Smooth muscle cell (in vitro differentiated cells): Measurements from ENCODE around the gene GPR78. TPM values are rescaled to one million over a fixed set of nuclear protein-coding genes. Genes with fewer than 3 reads are reported as not detected.

ENCODE experiments used
- DNase-seq: peaks from one replicate; lab custom pipeline; 2025; ENCODE audit not compliant: unreplicated experiment; lab: John Stamatoyannopoulos, UW
- H2AFZ ChIP-seq: fragments of 200-600 bp; sonication (generic); 2 replicates; pipeline ENCODE4 v1.6.0; 2016; ENCODE audit warnings: antibody characterized with exemption, low read depth, mild to moderate bottlenecking
- H3F3A ChIP-seq: fragments of 200-600 bp; sonication (generic); 2 replicates; pipeline ENCODE4 v1.6.0; 2017; ENCODE audit warnings: antibody characterized with exemption, low read depth
- H3K27ac ChIP-seq: fragments of 200-600 bp; sonication (generic); 2 replicates; pipeline ENCODE4 v1.5.1; 2016; ENCODE audit warnings: low read depth, mild to moderate bottlenecking
- H3K27me3 ChIP-seq: fragments of 200-600 bp; sonication (generic); 2 replicates; pipeline ENCODE4 v1.6.1; 2016; ENCODE audit warnings: low read depth, mild to moderate bottlenecking
- H3K36me3 ChIP-seq: fragments of 200-600 bp; sonication (generic); 2 replicates; pipeline ENCODE4 v1.5.1; 2016; ENCODE audit warnings: low read depth
- H3K4me1 ChIP-seq: fragments of 200-600 bp; sonication (generic); 2 replicates; pipeline ENCODE4 v1.5.1; 2016; ENCODE audit warnings: low read depth
- H3K4me2 ChIP-seq: fragments of 200-600 bp; sonication (generic); 2 replicates; pipeline ENCODE4 v1.6.0; 2016; ENCODE audit warnings: mild to moderate bottlenecking
- H3K4me3 ChIP-seq: fragments of 200-600 bp; sonication (generic); 2 replicates; pipeline ENCODE4 v1.5.1; 2016; ENCODE audit warnings: mild to moderate bottlenecking
- H3K79me2 ChIP-seq: fragments of 200-600 bp; sonication (generic); 2 replicates; pipeline ENCODE4 v1.6.0; 2016; ENCODE audit warnings: low read depth, mild to moderate bottlenecking
- H3K9ac ChIP-seq: fragments of 200-600 bp; sonication (generic); 2 replicates; pipeline ENCODE4 v1.6.0; 2016; ENCODE audit warnings: low read depth
- H3K9me3 ChIP-seq: fragments of 200-600 bp; sonication (generic); replicated peaks from 2 replicates; pipeline ENCODE4 v1.5.1; 2016; ENCODE audit warnings: low read depth
- H4K20me1 ChIP-seq: fragments of 200-600 bp; sonication (generic); 2 replicates; pipeline ENCODE4 v1.6.0; 2016; ENCODE audit warnings: low read depth
- WGBS: methylation state at CpG from one replicate; pipeline ENCODE4 v1.1.7; 2016; ENCODE audit warnings: low lambda C conversion rate; 5-methylcytosine and 5-hydroxymethylcytosine counted together
- polyA plus RNA-seq: library from polyadenylated mRNA; unstranded; fragments of >200 nt; fragmentation: Nextera tagmentation; extraction: Ambion mirVana; gene quantifications from 2 replicates; pipeline ENCODE4 v1.2.1, GENCODE V29; 2016
- total RNA-seq: library from RNA; depleted of rRNA; stranded (reverse); fragments of >200 nt; gene quantifications from 2 replicates; pipeline ENCODE4 v1.2.3, GENCODE V29; 2014
- TF ChIP-seq, protein P1 (sequence below): fragments of 200-600 bp; sonication (generic); IDR thresholded peaks from 2 replicates; pipeline ENCODE4 v1.5.1; 2017; ENCODE audit warnings: borderline replicate concordance, mild to moderate bottlenecking, antibody characterized with exemption; ENCODE audit not compliant: insufficient read depth, poor library complexity, severe bottlenecking

GPR78 gene
- total and polyA plus RNA-seq, 2 experiments from 2014 or later, result 0.05 TPM; not detected in 1

- Histone ChIP-seq H3K4me3 (no peak overlapping the region), H3K9ac (no peak overlapping the region), H3K27ac (no peak overlapping the region), H3K79me2 (no peaks in the 10 kb centered on the region), H3K9me3 (no peaks in the 10 kb centered on the region), H3K4me1 (peaks cover 10% of the 10 kb centered on the region), H4K20me1 (no peaks in the 10 kb centered on the region), H3F3A (no peaks in the 10 kb centered on the region), H2AFZ (no peak overlapping the region), H3K27me3 (peaks cover 15% of the 10 kb centered on the region), H3K36me3 (no peaks in the 10 kb centered on the region), H3K4me2 (no peak overlapping the region)
- 94% methylated on average over 2 of the region's 2 CpGs for WGBS
- no peak for DNase-seq
- TF ChIP-seq, protein P1, sequence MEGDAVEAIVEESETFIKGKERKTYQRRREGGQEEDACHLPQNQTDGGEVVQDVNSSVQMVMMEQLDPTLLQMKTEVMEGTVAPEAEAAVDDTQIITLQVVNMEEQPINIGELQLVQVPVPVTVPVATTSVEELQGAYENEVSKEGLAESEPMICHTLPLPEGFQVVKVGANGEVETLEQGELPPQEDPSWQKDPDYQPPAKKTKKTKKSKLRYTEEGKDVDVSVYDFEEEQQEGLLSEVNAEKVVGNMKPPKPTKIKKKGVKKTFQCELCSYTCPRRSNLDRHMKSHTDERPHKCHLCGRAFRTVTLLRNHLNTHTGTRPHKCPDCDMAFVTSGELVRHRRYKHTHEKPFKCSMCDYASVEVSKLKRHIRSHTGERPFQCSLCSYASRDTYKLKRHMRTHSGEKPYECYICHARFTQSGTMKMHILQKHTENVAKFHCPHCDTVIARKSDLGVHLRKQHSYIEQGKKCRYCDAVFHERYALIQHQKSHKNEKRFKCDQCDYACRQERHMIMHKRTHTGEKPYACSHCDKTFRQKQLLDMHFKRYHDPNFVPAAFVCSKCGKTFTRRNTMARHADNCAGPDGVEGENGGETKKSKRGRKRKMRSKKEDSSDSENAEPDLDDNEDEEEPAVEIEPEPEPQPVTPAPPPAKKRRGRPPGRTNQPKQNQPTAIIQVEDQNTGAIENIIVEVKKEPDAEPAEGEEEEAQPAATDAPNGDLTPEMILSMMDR, result no peak
Measured at GRCh38 chr4:8588196-8588470, 7.9 kb downstream of the GPR78 start.

DNA sequence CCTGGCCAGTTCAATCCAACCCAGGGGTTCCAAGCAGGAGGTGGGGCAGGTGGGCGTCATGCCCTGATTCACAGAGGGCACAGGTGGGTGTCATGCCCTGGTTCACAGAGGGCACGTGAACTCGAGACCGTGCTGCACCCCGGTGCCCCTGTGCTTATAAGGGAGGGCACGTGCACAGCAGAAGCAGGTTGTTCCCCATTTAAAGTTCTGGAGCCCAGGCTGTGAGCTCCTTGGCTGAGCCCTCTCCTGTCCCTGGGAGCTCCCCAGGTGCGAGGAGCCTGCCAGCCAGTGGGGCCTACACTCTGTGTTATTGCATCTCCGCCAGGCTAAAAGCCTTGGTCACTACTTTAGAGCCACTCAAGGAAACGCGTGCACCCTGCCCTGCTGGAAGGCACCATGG is 9.1 kb downstream of the GPR78 start:
- DNase-seq, result no peak
- no peak overlapping the region for H3K4me2 ChIP-seq
- H3K79me2 ChIP-seq, result no peaks in the 10 kb centered on the region
- H3K4me3 ChIP-seq, result no peak overlapping the region
- TF ChIP-seq, protein P1, result no peak
- 89% methylated on average over 10 of the region's 10 CpGs for WGBS
- no peaks in the 10 kb centered on the region for H3K36me3 ChIP-seq
- no peaks in the 10 kb centered on the region for H3F3A ChIP-seq
- H2AFZ ChIP-seq, result no peak overlapping the region
- H3K9me3 ChIP-seq, result no peaks in the 10 kb centered on the region
- H3K4me1 ChIP-seq, result peaks cover 10% of the 10 kb centered on the region
- no peak overlapping the region for H3K27ac ChIP-seq
- peaks cover 9% of the 10 kb centered on the region for H3K27me3 ChIP-seq
- H4K20me1 ChIP-seq, result no peaks in the 10 kb centered on the region
- H3K9ac ChIP-seq, result no peak overlapping the region

DNA sequence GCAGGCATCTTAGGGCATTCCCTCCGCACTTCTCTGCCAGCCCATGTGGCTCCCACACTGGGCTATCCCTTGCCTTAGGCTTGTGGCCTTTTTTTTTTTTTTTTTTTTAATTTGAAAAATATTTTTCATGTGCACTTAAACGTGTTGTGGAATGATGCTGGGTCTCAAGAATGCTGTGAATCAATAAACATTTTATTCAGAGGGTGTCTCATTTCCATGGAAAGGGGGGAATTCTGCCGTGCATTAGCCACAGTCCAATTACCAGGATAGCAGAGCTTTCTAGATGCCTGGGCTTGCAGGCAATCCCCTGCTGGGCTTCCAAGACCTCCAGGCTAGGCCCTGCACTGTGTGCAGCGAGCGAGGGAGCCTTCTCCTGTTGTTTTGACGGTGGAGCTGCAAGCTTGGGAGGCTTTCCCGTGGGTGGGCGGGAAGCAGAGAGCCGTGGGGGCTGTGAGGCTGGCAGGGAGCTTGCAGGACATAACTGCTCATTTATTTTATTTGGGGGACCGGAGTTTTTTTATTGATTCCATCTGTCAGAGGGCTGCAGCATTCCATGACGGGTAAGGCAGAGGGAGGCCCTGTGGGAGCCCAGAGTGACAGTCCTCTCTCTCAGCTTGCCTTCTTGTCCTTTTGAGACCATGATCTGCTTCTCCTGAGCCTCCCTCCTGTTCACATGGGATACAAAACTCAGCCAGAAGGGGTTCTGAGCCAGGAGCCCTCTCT is 9.8 kb downstream of the GPR78 start:
- no peaks in the 10 kb centered on the region for H3F3A ChIP-seq
- H2AFZ ChIP-seq, result no peak overlapping the region
- 57% methylated on average over 11 of the region's 11 CpGs for WGBS
- H3K4me1 ChIP-seq, result peaks cover 10% of the 10 kb centered on the region
- peaks cover 1% of the 10 kb centered on the region for H4K20me1 ChIP-seq
- no peak overlapping the region for H3K9ac ChIP-seq
- H3K4me2 ChIP-seq, result no peak overlapping the region
- H3K79me2 ChIP-seq, result no peaks in the 10 kb centered on the region
- TF ChIP-seq, protein P1, result no peak
- DNase-seq, result no peak
- no peak overlapping the region for H3K4me3 ChIP-seq
- H3K27ac ChIP-seq, result no peak overlapping the region
- H3K27me3 ChIP-seq, result peaks cover 2% of the 10 kb centered on the region
- H3K36me3 ChIP-seq, result no peaks in the 10 kb centered on the region
- no peaks in the 10 kb centered on the region for H3K9me3 ChIP-seq

GRCh38 chr4:8590546-8590880 is 10.3 kb downstream of the GPR78 start:
- H3K79me2 ChIP-seq, result no peaks in the 10 kb centered on the region
- peaks cover 10% of the 10 kb centered on the region for H3K4me1 ChIP-seq
- TF ChIP-seq, protein P1, result no peak
- no peak overlapping the region for H3K9ac ChIP-seq
- no peak overlapping the region for H3K4me2 ChIP-seq
- no peak overlapping the region for H3K4me3 ChIP-seq
- H3F3A ChIP-seq, result no peaks in the 10 kb centered on the region
- no peaks in the 10 kb centered on the region for H3K9me3 ChIP-seq
- peaks cover 7% of the 10 kb centered on the region for H4K20me1 ChIP-seq
- H3K27me3 ChIP-seq, result no peaks in the 10 kb centered on the region
- 84% methylated on average over 5 of the region's 5 CpGs for WGBS
- no peak for DNase-seq
- H3K36me3 ChIP-seq, result no peaks in the 10 kb centered on the region
- H3K27ac ChIP-seq, result no peak overlapping the region
- H2AFZ ChIP-seq, result no peak overlapping the region
